ELR (cell line): ENCODE results near the gene HSF4.

Experiments used
- DNase-seq: peaks from one replicate; pipeline ENCODE4 v3.0.0-alpha.2; 2015; ENCODE audit warnings: low read depth

Gene HSF4

GRCh38 chr16:67166598-67167168 lies 2.1 kb downstream of the HSF4 start:
- DNase-seq = no peak

- DNase-seq = no peak
Measured at GRCh38 chr16:67167588-67167987, 3.0 kb downstream of the HSF4 start.

GRCh38 chr16:67169011-67169451 lies 4.5 kb downstream of the HSF4 start:
- no peak for DNase-seq

GRCh38 chr16:67169642-67170167 lies 5.2 kb downstream of the HSF4 start:
- DNase-seq = peak; percentile 51

- peak; percentile 77 for DNase-seq
Measured at GRCh38 chr16:67170168-67170948, 5.8 kb downstream of the HSF4 start, which contains the start of gene NOL3. Gene NOL3 (plus strand): TSS chr16:67170538.

GRCh38 chr16:67170949-67171649 lies 6.6 kb downstream of the HSF4 start:
- no peak for DNase-seq

GRCh38 chr16:67173323-67173722 lies 8.8 kb downstream of the HSF4 start:
- no peak for DNase-seq

- DNase-seq = peak; percentile 91
Measured at GRCh38 chr16:67173808-67174705, 9.5 kb downstream of the HSF4 start.

- DNase-seq = no peak
Measured at GRCh38 chr16:67174706-67175231, 10.2 kb downstream of the HSF4 start.

- no peak for DNase-seq
Measured at GRCh38 chr16:67176662-67177061, 12.1 kb downstream of the HSF4 start.

GRCh38 chr16:67177743-67178699 lies 13.5 kb downstream of the HSF4 start:
- DNase-seq = peak; percentile 34

GRCh38 chr16:67179421-67180080 lies 15.0 kb downstream of the HSF4 start:
- peak; percentile 36 for DNase-seq

- no peak for DNase-seq
Measured at GRCh38 chr16:67180166-67180565, 15.6 kb downstream of the HSF4 start.

- DNase-seq = peak; percentile 77
Measured at GRCh38 chr16:67181346-67181745, 16.8 kb downstream of the HSF4 start.

GRCh38 chr16:67182288-67182687 lies 17.7 kb downstream of the HSF4 start:
- DNase-seq = no peak

GRCh38 chr16:67183284-67183626 lies 18.7 kb downstream of the HSF4 start:
- no peak for DNase-seq

GRCh38 chr16:67183627-67184452 lies 19.3 kb downstream of the HSF4 start, which contains the start of gene MATCAP1:
Gene MATCAP1 (minus strand): TSS chr16:67183963. CDS start chr16:67180610, 3,353 bp downstream.
- peak; percentile 99 for DNase-seq

- peak; percentile 30 for DNase-seq
Measured at GRCh38 chr16:67184453-67184994, 20.0 kb downstream of the HSF4 start.
